HG03354 (cell line): Measurements from ENCODE around the gene CTDSP2.
"Not testable (repeated sequence)": the region's sequence is repeated elsewhere in the genome, so short reads cannot be mapped to it uniquely, and the experiment has no call there.

ENCODE experiments used
- ATAC-seq: cut with Tn5 transposase; IDR thresholded peaks from one replicate; pipeline ENCODE4 v1.9.1; 2021; ENCODE audit warnings: mild to moderate bottlenecking; ENCODE audit not compliant: unreplicated experiment, poor library complexity, severe bottlenecking

The CTDSP2 gene

GRCh38 chr12:57882575-57882974, 36.0 kb upstream of the CTDSP2 start:
- no peak for ATAC-seq

GRCh38 chr12:57881475-57881874, 34.9 kb upstream of the CTDSP2 start:
- no peak for ATAC-seq

DNA sequence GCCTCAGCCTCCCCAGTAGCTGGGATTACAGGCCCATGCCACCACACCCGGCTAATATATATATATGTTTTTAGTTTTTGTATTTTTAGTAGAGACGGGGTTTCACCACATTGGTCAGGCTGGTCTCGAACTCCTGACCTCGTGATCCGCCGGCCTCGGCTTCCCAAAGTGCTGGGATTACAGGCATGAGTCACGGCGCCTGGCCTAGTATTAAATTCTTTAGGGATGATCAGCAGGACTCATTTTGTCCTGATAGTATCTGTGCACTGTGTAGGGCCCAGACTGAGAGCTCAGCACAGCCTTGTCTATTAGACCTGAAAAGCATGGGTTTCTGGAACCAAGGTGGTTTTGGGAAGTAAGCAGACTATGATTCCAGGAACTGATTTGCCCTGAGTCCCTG, 34.5 kb upstream of the CTDSP2 start:
- ATAC-seq, result not testable (repeated sequence)

GRCh38 chr12:57877876-57878275, 31.3 kb upstream of the CTDSP2 start:
- ATAC-seq, result no peak

GRCh38 chr12:57875753-57876547, 29.4 kb upstream of the CTDSP2 start:
- no peak for ATAC-seq

DNA sequence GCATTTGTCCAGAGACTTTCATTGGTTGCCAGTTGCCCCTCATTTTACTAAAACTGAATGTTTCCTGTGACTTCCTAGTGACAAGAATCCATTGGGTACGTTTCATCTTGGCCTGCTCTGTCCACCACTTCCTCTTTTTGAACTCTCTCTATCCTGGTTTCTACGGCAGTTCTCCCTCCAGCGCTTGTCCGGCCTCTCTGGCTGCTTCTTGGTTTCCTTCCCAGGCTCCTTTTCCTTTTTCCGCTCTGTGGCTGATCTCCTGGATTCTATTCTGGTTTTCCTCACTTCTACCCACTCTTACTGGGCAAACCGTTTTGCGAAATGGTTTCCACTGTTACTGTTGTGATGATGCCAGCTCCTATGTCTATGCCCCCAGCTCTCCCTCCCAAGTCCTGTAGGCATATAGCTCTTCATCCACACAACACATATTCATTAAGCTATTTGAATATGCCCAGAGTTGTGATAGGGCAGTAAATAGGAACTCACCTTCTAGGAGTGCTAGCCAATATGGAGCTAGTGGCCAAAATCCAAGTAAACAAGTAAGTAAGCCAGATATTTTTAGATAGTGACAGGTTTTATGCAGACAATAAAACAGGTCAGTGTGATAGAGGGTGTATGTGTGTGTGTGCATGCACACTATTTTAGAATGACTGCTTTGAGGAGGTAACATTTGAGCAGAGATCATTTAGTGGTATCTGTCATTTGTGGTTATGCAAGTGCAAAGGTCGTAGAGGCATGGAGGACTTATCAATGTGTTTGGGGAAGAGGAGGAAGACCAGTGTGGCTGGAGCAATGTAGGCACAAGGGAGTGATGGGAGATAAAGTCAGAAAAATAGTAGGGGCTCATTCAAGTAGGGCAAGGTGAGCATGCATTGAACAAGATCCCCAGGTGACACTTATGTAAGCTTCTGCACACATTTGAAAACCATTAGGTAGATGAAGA, 27.9 kb upstream of the CTDSP2 start:
- no peak for ATAC-seq

GRCh38 chr12:57872362-57872761, 25.8 kb upstream of the CTDSP2 start:
- ATAC-seq, result no peak

- no peak for ATAC-seq
Measured at GRCh38 chr12:57869927-57870318, 23.4 kb upstream of the CTDSP2 start.

DNA sequence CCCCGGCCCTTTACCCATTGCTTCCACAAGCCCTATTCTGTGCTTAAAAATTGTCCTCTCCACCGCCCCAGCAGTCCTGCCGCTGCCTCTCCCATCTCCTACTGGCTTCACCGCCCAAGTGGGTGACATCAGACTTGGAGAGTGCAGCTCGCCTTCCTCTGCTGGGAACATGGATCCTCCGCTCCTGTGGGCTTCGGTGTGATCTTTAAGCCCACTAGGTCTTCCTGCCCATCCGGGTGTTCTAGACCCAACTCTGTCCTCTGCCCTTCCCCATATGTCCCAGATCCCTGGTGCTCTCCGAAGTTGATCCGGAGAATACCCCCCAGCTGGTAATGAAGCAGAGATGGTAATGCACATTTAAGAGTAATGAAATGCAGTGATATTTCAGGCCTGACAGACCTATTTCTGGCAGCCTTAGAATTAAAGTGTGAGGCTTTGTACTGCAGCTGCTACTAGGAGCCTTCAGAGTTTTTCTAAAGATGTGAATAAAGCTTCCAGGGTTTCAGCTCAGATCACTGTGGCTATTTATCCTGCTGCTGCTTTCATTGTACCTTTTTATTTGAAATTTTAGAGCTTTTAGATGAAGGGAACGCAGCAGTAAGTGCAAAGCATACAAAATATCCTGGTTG, 22.9 kb upstream of the CTDSP2 start:
- ATAC-seq, result no peak

- ATAC-seq, result no peak
Measured at GRCh38 chr12:57868851-57869268, 22.3 kb upstream of the CTDSP2 start.

- no peak for ATAC-seq
Measured at GRCh38 chr12:57868221-57868620, 21.7 kb upstream of the CTDSP2 start.

DNA sequence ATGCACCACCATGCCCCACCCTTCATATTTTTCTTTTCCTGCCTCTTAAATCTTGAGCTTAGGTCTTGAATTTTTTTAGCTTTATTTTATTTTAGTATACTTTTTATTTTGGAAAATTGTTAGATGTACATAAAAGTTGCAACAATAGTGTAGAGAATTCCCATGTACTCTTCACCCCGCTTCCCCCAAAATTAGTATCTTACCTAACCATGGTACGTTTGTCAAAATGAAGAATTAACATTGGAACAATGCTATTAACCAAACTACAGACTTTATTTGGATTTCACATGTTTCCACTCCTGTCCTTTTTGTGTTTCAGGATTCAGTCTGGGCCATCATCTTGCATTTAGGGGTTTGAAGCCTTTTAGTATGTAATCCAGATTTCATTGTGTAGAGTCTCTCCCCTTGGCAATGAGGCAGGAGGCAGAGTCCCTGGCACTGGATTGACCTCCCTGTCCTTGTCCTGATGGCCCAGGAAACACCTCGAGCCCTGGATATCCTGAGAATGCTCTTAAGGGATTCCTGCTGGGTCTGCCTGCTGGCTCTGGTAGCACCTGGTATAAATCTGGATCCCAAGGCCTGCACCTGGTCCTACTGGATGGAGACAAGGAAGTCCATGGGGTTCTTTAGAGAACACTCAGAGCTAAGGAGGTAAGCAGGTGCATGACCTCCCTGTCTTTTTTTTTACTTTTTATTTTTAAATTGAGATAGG, 19.9 kb upstream of the CTDSP2 start:
- ATAC-seq, result no peak

DNA sequence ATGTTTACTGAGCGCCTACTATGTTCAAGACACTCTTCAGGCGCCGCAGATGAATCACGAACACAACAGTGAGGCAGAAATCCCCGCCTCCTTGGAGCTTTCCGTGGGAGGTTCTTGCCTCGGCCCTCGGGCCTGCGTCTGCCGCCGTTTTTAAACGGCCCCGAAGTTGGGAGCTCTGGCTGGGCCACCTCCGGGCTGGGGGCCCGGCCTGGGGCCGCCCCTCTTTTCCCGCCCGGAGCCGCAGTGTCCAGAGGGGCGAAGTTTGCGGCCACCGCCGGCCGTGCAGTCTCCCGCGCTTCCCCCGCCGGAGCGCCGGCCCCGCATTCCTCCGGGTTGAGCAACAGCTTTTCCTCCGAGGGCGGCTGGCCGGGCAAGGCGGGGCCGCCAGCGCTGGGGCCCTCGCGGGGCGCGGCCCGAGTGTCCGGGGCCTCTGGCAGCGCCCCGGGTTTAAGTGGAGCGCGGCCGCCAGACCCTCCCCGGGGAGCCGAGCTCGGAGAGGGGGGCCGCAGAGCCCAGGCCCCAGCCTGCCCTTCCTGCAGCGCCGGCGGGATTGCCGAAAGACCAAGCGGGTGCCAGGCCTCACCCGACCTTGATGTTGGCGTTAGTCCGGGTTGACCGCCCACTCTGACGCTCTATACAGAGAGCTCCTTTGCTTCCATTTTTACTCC, 18.7 kb upstream of the CTDSP2 start:
- peak; percentile 74 for ATAC-seq

GRCh38 chr12:57864442-57865083, 18.0 kb upstream of the CTDSP2 start:
- ATAC-seq, result no peak

GRCh38 chr12:57863676-57864075, 17.1 kb upstream of the CTDSP2 start:
- ATAC-seq, result no peak

DNA sequence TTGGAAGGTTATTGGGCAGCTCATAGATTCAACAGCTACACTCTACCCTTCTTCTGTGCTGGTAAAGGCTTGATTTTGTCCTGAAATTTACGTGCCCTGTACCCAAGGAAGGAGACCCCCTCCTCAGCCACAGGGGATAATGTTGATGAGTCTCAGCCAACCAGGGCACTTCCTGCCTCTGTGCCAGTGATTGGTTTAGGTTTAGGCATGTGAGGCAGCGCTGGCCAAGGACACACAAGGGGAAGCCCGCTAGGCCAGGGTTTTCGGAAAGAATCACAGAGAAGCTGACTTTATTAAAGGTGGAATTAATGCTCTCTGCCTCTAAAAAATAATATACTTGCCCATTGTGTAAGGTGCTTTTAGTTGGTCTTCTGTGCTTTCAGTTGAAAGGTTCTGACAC, 15.4 kb upstream of the CTDSP2 start:
- no peak for ATAC-seq

DNA sequence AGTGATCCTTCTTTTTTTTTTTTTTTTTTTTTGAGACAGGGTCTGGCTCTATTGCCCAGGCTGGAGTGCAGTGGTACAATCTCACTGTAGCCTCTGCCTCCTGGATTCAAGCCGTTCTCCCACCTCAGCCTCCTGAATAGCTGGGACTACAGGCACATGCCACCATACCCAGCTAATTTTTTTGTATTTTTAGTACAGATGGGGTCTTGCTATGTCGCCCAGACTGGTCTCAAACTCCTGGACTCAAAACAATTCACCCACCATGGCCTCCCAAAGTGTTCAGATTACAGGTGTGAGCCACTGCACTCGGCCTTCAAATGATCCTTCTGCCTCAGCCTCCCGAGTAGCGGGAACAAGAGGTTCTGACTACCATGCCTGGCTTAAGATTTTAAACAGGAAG, 14.4 kb upstream of the CTDSP2 start:
- ATAC-seq, result not testable (repeated sequence)

DNA sequence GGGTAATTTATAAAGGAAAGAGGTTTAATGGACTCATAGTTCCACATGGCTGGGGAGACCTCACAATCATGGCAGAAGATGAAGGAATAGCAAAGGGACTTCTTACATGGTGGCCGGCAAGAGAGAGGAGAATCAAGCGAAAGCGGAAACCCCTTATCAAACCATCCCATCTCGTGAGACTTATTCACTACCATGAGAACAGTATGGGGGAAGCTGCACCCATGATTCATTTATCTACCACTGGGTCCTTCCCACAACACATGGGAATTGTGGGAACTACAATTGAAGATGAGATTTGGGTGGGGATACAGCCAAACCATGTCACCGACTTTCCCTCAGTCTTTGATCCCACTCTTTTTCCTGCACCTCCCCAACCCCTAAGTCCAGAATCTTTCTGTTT, 12.6 kb upstream of the CTDSP2 start:
- no peak for ATAC-seq

GRCh38 chr12:57858123-57858522, 11.6 kb upstream of the CTDSP2 start:
- not testable (repeated sequence) for ATAC-seq
